HG03108 (cell line): Measurements from ENCODE around the gene NPIPB9.

Source experiments
- ATAC-seq: cut with Tn5 transposase; IDR thresholded peaks from one replicate; pipeline ENCODE4 v1.9.1; 2021; ENCODE audit warnings: moderate library complexity; ENCODE audit not compliant: unreplicated experiment

The NPIPB9 gene

DNA sequence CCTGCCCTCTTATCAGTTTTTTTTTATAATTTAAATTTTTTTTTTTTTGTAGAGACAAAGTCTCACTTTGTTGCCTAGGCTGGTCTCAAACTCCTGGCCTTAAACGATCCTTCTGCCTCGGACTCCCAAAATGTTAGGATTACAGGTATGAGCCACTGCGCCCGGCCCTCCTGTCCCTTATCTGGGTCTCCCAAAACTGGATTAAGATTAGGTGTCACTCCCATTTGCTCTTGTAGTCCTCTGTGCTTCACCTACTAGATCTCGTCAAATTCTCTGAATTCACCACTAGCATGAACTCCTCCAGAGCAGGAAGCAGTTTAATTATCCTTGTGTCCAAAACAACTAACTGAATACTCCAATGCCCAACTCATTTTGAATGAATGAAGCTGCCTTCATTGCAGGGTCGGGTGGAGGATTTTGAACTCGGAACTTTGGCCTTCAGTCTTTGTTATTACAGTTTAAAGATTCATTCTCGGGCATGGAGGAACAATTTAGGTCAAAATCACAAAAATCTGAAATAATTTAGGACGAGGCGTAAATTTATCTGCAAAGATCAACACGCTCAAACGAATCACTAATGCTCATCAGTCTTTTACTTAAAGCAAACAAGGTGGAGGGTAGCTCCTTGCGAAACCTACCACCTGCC is 70.4 kb downstream of the NPIPB9 start:
- no peak for ATAC-seq
